ENCODE data around the gene CCDC80.

GRCh38 chr3:112644453-112644852, 3.5 kb upstream of the CCDC80 start:
- no peak for TF ChIP-seq POLR2A (IDR thresholded peaks at IDR 0.05)
- no peak for TF ChIP-seq CTCF (IDR thresholded peaks at IDR 0.05)
- no peak for TF ChIP-seq POLR2AphosphoS5 (IDR thresholded peaks at IDR 0.05)
- TF ChIP-seq EP300 (IDR thresholded peaks at IDR 0.05; ENCODE audit: low read depth) = no peak

Data from transverse colon (tissue), 4 donors.